CD4-positive, alpha-beta T cell (primary cell): Measurements from ENCODE around the gene B3GAT2. TPM values are rescaled to one million over a fixed set of nuclear protein-coding genes. Genes with fewer than 3 reads are reported as not detected.

Experiments
- ATAC-seq: fragments of 200-7000 bp; cut with Tn5 transposase; one replicate; pipeline ENCODE4 v1.10.0; 2022; ENCODE audit warnings: mild to moderate bottlenecking; ENCODE audit not compliant: poor library complexity
- CTCF ChIA-PET: fragments of 350-600 bp; sonication (Branson Sonifier 250); formaldehyde crosslinking; loops from one replicate; lab custom pipeline; 2021; ENCODE audit warnings: antibody characterized with exemption, inconsistent platforms; lab: Charles Lee
- POLR2A ChIA-PET: fragments of 350-600 bp; sonication (Branson Sonifier 250); formaldehyde crosslinking; loops from one replicate; lab custom pipeline; 2021; ENCODE audit warnings: antibody characterized with exemption, inconsistent platforms; lab: Charles Lee
- DNase-seq, 14 experiments: peaks; one replicate each; pipeline ENCODE4 v3.0.0-alpha.2; 2013 to 2020; ENCODE audit warnings: mixed read lengths in 2 of 14
- H3K27ac ChIP-seq, 2 donors: one replicate each; pipeline versions ENCODE4 v1.5.1 to v1.7.0; 2013; ENCODE audit warnings: low read length in 2 of 2, low read depth in 1 of 2, mild to moderate bottlenecking in 1 of 2
- H3K27me3 ChIP-seq, 2 experiments: 1 replicate in 1 of 2; 2 replicates in 1 of 2; pipeline versions ENCODE4 v1.6.1 to v1.7.0; 2013; ENCODE audit warnings: low read length in 2 of 2, control low read depth in 1 of 2, mild to moderate bottlenecking in 1 of 2, moderate library complexity in 1 of 2; ENCODE audit not compliant: insufficient read depth in 2 of 2, control insufficient read depth in 1 of 2
- H3K36me3 ChIP-seq: one replicate; pipeline ENCODE4 v1.6.1; 2013; ENCODE audit warnings: low read length, control low read depth; ENCODE audit not compliant: insufficient read depth
- H3K4me1 ChIP-seq: one replicate; pipeline ENCODE4 v1.6.1; 2013; ENCODE audit warnings: low read length, control low read depth; ENCODE audit not compliant: insufficient read depth
- H3K4me3 ChIP-seq: one replicate; pipeline ENCODE4 v1.5.1; 2013; ENCODE audit warnings: mild to moderate bottlenecking, low read length, moderate library complexity
- H3K9me3 ChIP-seq, 2 experiments: 1 replicate in 1 of 2; 2 replicates in 1 of 2; pipeline versions ENCODE4 v1.6.1 to v1.7.0; 2013; ENCODE audit warnings: low read length in 2 of 2, mild to moderate bottlenecking in 2 of 2, control low read depth in 1 of 2, moderate library complexity in 1 of 2; ENCODE audit not compliant: control insufficient read depth in 1 of 2, insufficient read depth in 1 of 2
- H3K27ac Mint-ChIP-seq: one replicate; pipeline ENCODE4 v1.8.0; 2020; ENCODE audit warnings: mixed read lengths
- H3K27me3 Mint-ChIP-seq: one replicate; pipeline ENCODE4 v1.8.0; 2021; ENCODE audit warnings: mixed read lengths
- H3K36me3 Mint-ChIP-seq: one replicate; pipeline ENCODE4 v1.8.0; 2021; ENCODE audit warnings: low read depth, mixed read lengths
- H3K4me1 Mint-ChIP-seq: one replicate; pipeline ENCODE4 v1.8.0; 2021; ENCODE audit warnings: low read depth, mixed read lengths
- H3K4me3 Mint-ChIP-seq: one replicate; pipeline ENCODE4 v1.8.0; 2020; ENCODE audit warnings: mild to moderate bottlenecking, mixed read lengths
- H3K9me3 Mint-ChIP-seq: one replicate; pipeline ENCODE4 v1.8.0; 2020; ENCODE audit warnings: mixed read lengths
- CTCF ChIP-seq: fragments of 200-600 bp; IDR thresholded peaks from one replicate; pipeline ENCODE4 v1.8.0; 2022; ENCODE audit warnings: antibody characterized with exemption, mild to moderate bottlenecking
- intact Hi-C, 2 experiments: fragments of 100-400 bp; cut with DNase I in 1 of 2; cut with micrococcal nuclease in 1 of 2; formaldehyde crosslinking; loops; one replicate each; pipeline versions ENCODE4 v1.15.1 to v1.9.0; 2023 to 2025; cut with DNase I, micrococcal nuclease
- total RNA-seq, 174 experiments: library from RNA in 2 of 174; stranded (reverse) in 2 of 174; gene quantifications; one replicate each; pipeline ENCODE4 v1.2.3 and lab custom pipeline; 2021 to 2026

The B3GAT2 gene
- total RNA-seq, 2 experiments from 2014 or later = not detected

DNA sequence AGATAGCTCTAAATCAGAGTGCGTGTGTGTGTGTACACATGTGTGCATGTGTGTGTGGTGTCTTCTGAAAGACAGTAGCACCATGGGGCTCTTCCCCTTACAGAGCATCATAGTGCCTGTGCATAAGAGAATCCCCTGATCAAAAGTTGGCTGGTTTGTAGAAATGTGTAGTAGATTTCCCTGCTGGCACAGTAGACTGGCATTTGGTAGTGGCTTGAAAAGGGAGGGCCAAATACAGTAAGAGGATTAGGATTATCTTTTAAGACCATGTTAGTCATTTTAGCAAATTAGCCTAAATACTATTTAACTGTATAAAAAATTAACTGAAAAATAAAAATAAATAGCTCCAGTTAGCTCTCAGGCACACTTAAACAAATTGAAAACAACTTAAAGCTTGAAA lies 112.6 kb downstream of the B3GAT2 start:
- Histone ChIP-seq H3K4me1 (no peaks in the 10 kb centered on the region), H3K9me3 (no peaks in the 10 kb centered on the region), H3K4me3 (no peak overlapping the region), H3K27me3 (no peaks in the 10 kb centered on the region), H3K36me3 (peaks cover 3% of the 10 kb centered on the region), H3K27ac (no peak overlapping the region)
- Mint-ChIP-seq H3K27me3 (no peaks in the 10 kb centered on the region), H3K27ac (no peak overlapping the region), H3K4me1 (peaks cover 21% of the 10 kb centered on the region), H3K36me3 (peaks cover 42% of the 10 kb centered on the region), H3K4me3 (no peak overlapping the region), H3K9me3 (no peaks in the 10 kb centered on the region)
- DNase-seq (no peak), ATAC-seq (no peak)
- intact Hi-C loops = no loop called here
- ChIA-PET CTCF (no interaction called here), POLR2A (interaction anchor here (0.7 kb wide), 1 partner anchor 17 kb away, joined by 3 read pairs; no protein-coding TSS in a partner anchor)
- no peak for TF ChIP-seq CTCF

DNA sequence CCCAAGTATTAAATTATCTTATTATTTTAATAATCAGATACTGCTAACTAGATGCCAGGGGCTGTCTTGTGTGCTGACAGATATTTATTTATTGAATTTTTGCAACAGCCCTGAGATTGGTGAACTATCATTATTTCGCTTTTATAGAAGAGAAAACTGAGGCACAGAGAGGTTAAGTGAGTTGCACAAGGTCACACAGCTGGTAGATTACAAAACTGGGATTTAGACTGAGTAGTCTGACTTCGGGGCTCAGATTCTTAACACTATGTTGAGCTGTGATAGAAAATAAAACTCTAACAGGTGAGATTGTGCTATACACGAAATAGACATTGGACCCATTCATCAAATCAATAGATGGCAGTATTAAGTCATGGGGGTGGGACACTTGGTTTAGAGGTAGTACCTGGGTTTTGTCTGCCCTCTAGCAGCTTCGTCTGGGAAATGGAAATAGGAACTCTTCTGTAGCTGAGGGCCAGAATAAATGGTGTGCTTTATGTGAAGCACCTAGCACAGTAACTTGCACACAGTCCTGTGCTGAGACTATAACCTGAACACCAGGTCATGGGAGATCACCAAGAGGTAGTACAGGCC lies 113.4 kb downstream of the B3GAT2 start:
- H3K4me3 ChIP-seq = no peak overlapping the region
- H3K27ac Mint-ChIP-seq = no peak overlapping the region
- H3K4me3 Mint-ChIP-seq = no peak overlapping the region
- peaks cover 50% of the 10 kb centered on the region for H3K36me3 Mint-ChIP-seq
- no peaks in the 10 kb centered on the region for H3K27me3 ChIP-seq
- ChIA-PET CTCF (interaction anchor here (0.6 kb wide), 1 partner anchor 16 kb away, joined by 4 read pairs; no protein-coding TSS in a partner anchor), POLR2A (no interaction called here)
- intact Hi-C loops = no loop called here
- DNase-seq = no peak
- no peak overlapping the region for H3K27ac ChIP-seq
- no peaks in the 10 kb centered on the region for H3K4me1 ChIP-seq
- H3K27me3 Mint-ChIP-seq = no peaks in the 10 kb centered on the region
- TF ChIP-seq CTCF = no peak
- peaks cover 6% of the 10 kb centered on the region for H3K36me3 ChIP-seq
- H3K9me3 ChIP-seq = no peaks in the 10 kb centered on the region
- no peaks in the 10 kb centered on the region for H3K9me3 Mint-ChIP-seq
- peaks cover 21% of the 10 kb centered on the region for H3K4me1 Mint-ChIP-seq
- no peak for ATAC-seq

DNA sequence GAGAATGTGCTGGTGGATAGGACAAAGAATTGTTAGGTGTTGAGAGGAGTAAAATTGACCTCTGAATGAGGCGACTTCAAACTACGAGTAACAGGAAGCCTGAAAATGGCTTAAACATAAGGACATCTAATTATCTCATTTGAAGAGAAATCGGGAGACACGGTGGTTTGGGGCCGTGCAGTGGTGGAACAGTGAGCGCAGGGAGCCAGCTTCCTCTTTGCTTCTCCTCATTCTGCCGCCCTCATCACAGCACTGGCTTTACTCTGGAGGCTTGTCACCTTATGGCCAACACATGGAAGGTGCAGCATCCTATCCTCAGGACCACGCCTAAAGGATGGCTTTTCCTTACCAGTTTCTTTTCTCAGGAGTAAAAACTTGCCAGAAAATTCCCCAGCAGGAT lies 114.3 kb downstream of the B3GAT2 start:
- Histone ChIP-seq H3K9me3 (no peaks in the 10 kb centered on the region), H3K4me1 (no peaks in the 10 kb centered on the region), H3K27me3 (no peaks in the 10 kb centered on the region), H3K36me3 (peaks cover 6% of the 10 kb centered on the region), H3K4me3 (no peak overlapping the region), H3K27ac (no peak overlapping the region)
- no peak overlapping the region for H3K4me3 Mint-ChIP-seq
- CTCF ChIA-PET = no interaction called here
- ATAC-seq = no peak
- H3K4me1 Mint-ChIP-seq = peaks cover 19% of the 10 kb centered on the region
- peaks cover 52% of the 10 kb centered on the region for H3K36me3 Mint-ChIP-seq
- H3K9me3 Mint-ChIP-seq = no peaks in the 10 kb centered on the region
- no peak for TF ChIP-seq CTCF
- intact Hi-C loops = no loop called here
- no peak overlapping the region for H3K27ac Mint-ChIP-seq
- H3K27me3 Mint-ChIP-seq = no peaks in the 10 kb centered on the region
- POLR2A ChIA-PET = no interaction called here
- no peak for DNase-seq
